Keratinocyte (primary cell): Measurements from ENCODE around the gene MYBPC2. TPM values are rescaled to one million over a fixed set of nuclear protein-coding genes. Genes with fewer than 3 reads are reported as not detected.

Experiments
- DNase-seq: peaks from one replicate; pipeline ENCODE4 v3.0.0-alpha.2; 2011; ENCODE audit warnings: low read depth, missing footprints, low spot score
- FAIRE-seq: peaks from 2 replicates; lab custom pipeline; 2011; peaks lifted over from hg19 to GRCh38; lab: Jason Lieb, UNC
- H2AFZ ChIP-seq: 2 replicates; pipeline ENCODE4 v1.6.0; 2012; ENCODE audit warnings: low read length, control low read depth, inconsistent platforms; ENCODE audit not compliant: control insufficient read depth
- H3K27ac ChIP-seq: 2 replicates; pipeline ENCODE4 v1.5.1; 2011; ENCODE audit warnings: low read length; ENCODE audit not compliant: control insufficient read depth, insufficient read depth
- H3K27me3 ChIP-seq: 3 replicates; pipeline ENCODE4 v1.6.0; 2011; ENCODE audit warnings: low read length; ENCODE audit not compliant: control insufficient read depth, insufficient read depth; ENCODE audit errors: extremely low read depth
- H3K36me3 ChIP-seq, 2 experiments: 2 replicates in 1 of 2; 3 replicates in 1 of 2; pipeline ENCODE4 v1.5.1; 2011; ENCODE audit warnings: low read length in 2 of 2, mild to moderate bottlenecking in 1 of 2; ENCODE audit not compliant: control insufficient read depth in 2 of 2, insufficient read depth in 2 of 2; ENCODE audit errors: extremely low read depth in 1 of 2
- H3K4me1 ChIP-seq: 3 replicates; pipeline ENCODE4 v1.5.1; 2011; ENCODE audit warnings: low read length; ENCODE audit not compliant: control insufficient read depth, insufficient read depth; ENCODE audit errors: extremely low read depth
- H3K4me2 ChIP-seq: 3 replicates; pipeline ENCODE4 v1.6.0; 2011; ENCODE audit warnings: low read depth, low read length; ENCODE audit not compliant: control insufficient read depth, insufficient read depth; ENCODE audit errors: extremely low read depth
- H3K4me3 ChIP-seq, 3 experiments: fragments of 200-600 bp in 1 of 3; sonication (generic) in 1 of 3; 2 replicates in 2 of 3; 3 replicates in 1 of 3; pipeline ENCODE4 v1.5.1; 2011 to 2016; ENCODE audit warnings: low read length in 3 of 3, mild to moderate bottlenecking in 3 of 3, control low read depth in 2 of 3, inconsistent platforms in 1 of 3, low read depth in 1 of 3, mixed read lengths in 1 of 3, mixed run types in 1 of 3, moderate library complexity in 1 of 3; ENCODE audit not compliant: control insufficient read depth in 2 of 3, insufficient read depth in 2 of 3; ENCODE audit errors: extremely low read depth in 1 of 3
- H3K79me2 ChIP-seq: 2 replicates; pipeline ENCODE4 v1.6.0; 2012; ENCODE audit warnings: low read length; ENCODE audit not compliant: control insufficient read depth, insufficient read depth
- H3K9ac ChIP-seq: 3 replicates; pipeline ENCODE4 v1.6.0; 2011; ENCODE audit warnings: low read length; ENCODE audit not compliant: control insufficient read depth, insufficient read depth; ENCODE audit errors: extremely low read depth
- H3K9me1 ChIP-seq: 3 replicates; pipeline ENCODE4 v1.6.0; 2011; ENCODE audit warnings: low read length; ENCODE audit not compliant: control insufficient read depth, insufficient read depth; ENCODE audit errors: extremely low read depth
- H3K9me3 ChIP-seq: 2 replicates; pipeline ENCODE4 v1.5.1; 2012; ENCODE audit warnings: low read depth, low read length; ENCODE audit not compliant: control insufficient read depth
- H4K20me1 ChIP-seq: 3 replicates; pipeline ENCODE4 v1.6.0; 2011; ENCODE audit warnings: low read length; ENCODE audit not compliant: control insufficient read depth, insufficient read depth; ENCODE audit errors: extremely low read depth
- EZH2 ChIP-seq: IDR thresholded peaks from one replicate; pipeline ENCODE4 v1.6.1; 2012; ENCODE audit warnings: inconsistent platforms, mild to moderate bottlenecking, low read length, moderate library complexity
- dilution Hi-C: fragments of 300-500 bp; cut with MboI; formaldehyde crosslinking; loops from one replicate; pipeline ENCODE4 v1.7.0; 2020; ENCODE audit warnings: low sequenced_read_pairs; ENCODE audit not compliant: extremely low pct_ligation_motif_present
- polyA plus RNA-seq, 5 experiments: library from polyadenylated mRNA; depleted of rRNA in 3 of 5; stranded (reverse) in 3 of 5; stranded (forward) in 1 of 5; unstranded in 1 of 5; fragments of >200 nt; gene quantifications; 1 replicate in 1 of 5; 2 replicates in 3 of 5; 3 replicates in 1 of 5; pipeline versions ENCODE4 v1.2.1 to v1.2.3, GENCODE V29; 2011 to 2012; ENCODE audit warnings: missing spikeins in 2 of 5, low read depth in 1 of 5, low replicate concordance in 1 of 5
- TF ChIP-seq, protein P1 (sequence below), 3 experiments: IDR thresholded peaks in 1 of 3; conservative IDR thresholded peaks in 1 of 3; optimal IDR thresholded peaks in 1 of 3; 2 replicates in 2 of 3; 3 replicates in 1 of 3; pipeline versions ENCODE3 to v1.5.1; 2011; ENCODE audit warnings: low read length in 3 of 3, mild to moderate bottlenecking in 3 of 3, moderate library complexity in 2 of 3, control low read depth in 1 of 3, inconsistent platforms in 1 of 3; ENCODE audit not compliant: insufficient read depth in 2 of 3; ENCODE audit errors: extremely low read depth in 1 of 3

MYBPC2 gene
- polyA plus RNA-seq, 1 donor (not counting 4 experiments of a cell fraction or from before 2014, with no cell fraction given) = not detected

DNA sequence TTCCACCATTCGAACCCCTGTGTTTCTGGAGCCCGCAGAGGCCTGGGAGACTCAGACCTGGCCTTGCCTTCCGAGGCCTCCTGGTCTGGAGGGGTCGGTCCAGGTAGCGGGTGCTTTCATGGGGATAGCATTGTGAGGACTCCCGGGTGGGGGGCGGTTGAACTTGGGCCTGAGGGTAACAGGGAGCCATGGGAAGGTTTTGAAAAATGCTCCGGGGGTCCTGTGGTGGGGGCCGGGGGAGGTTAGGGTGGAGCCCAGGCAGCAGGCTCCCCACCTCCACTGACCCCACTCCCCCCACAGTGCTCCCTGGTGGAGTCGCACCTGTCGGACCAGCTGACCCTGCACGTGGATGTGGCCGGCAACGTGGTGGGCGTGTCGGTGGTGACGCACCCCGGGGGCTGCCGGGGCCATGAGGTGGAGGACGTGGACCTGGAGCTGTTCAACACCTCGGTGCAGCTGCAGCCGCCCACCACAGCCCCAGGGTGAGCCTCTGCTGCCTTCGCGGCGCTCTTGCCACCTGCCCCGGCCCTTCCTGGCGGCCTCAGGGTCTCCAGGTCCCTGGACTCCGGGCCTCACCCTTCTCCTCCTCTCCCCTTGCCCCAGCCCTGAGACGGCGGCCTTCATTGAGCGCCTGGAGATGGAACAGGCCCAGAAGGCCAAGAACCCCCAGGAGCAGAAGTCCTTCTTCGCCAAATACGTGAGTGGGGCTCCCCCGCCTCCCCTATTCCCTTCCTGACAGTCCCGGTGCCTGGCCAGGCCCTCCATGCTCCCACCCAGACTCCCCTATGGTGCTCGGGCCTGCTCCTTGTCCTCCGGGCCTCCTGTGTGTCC lies 47.8 kb downstream of the MYBPC2 start:
- Histone ChIP-seq H3K4me3 (no peak overlapping the region), H3K9me3 (no peaks in the 10 kb centered on the region), H3K79me2 (peaks cover 19% of the 10 kb centered on the region), H3K9ac (no peak overlapping the region), H3K4me2 (no peak overlapping the region), H2AFZ (no peak overlapping the region), H3K27me3 (no peaks in the 10 kb centered on the region), H3K4me1 (peaks cover 6% of the 10 kb centered on the region), H3K27ac (no peak overlapping the region), H3K9me1 (peaks cover 2% of the 10 kb centered on the region), H3K36me3 (peaks cover 7 to 25% of the 10 kb centered on the region in 2 experiments), H4K20me1 (peaks cover 6% of the 10 kb centered on the region)
- TF ChIP-seq, protein P1, sequence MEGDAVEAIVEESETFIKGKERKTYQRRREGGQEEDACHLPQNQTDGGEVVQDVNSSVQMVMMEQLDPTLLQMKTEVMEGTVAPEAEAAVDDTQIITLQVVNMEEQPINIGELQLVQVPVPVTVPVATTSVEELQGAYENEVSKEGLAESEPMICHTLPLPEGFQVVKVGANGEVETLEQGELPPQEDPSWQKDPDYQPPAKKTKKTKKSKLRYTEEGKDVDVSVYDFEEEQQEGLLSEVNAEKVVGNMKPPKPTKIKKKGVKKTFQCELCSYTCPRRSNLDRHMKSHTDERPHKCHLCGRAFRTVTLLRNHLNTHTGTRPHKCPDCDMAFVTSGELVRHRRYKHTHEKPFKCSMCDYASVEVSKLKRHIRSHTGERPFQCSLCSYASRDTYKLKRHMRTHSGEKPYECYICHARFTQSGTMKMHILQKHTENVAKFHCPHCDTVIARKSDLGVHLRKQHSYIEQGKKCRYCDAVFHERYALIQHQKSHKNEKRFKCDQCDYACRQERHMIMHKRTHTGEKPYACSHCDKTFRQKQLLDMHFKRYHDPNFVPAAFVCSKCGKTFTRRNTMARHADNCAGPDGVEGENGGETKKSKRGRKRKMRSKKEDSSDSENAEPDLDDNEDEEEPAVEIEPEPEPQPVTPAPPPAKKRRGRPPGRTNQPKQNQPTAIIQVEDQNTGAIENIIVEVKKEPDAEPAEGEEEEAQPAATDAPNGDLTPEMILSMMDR (optimal IDR thresholded peaks at IDR 0.05 in 1 of 3, IDR thresholded peaks at IDR 0.05 in 1 of 3, conservative IDR thresholded peaks at IDR 0.05 in 1 of 3; ENCODE audit: extremely low read depth in 1 of 3, insufficient read depth in 2 of 3, low read length in 3 of 3) = no peak
- no peak for TF ChIP-seq EZH2
- FAIRE-seq = no peak
- dilution Hi-C loops = no loop called here
- no peak for DNase-seq

DNA sequence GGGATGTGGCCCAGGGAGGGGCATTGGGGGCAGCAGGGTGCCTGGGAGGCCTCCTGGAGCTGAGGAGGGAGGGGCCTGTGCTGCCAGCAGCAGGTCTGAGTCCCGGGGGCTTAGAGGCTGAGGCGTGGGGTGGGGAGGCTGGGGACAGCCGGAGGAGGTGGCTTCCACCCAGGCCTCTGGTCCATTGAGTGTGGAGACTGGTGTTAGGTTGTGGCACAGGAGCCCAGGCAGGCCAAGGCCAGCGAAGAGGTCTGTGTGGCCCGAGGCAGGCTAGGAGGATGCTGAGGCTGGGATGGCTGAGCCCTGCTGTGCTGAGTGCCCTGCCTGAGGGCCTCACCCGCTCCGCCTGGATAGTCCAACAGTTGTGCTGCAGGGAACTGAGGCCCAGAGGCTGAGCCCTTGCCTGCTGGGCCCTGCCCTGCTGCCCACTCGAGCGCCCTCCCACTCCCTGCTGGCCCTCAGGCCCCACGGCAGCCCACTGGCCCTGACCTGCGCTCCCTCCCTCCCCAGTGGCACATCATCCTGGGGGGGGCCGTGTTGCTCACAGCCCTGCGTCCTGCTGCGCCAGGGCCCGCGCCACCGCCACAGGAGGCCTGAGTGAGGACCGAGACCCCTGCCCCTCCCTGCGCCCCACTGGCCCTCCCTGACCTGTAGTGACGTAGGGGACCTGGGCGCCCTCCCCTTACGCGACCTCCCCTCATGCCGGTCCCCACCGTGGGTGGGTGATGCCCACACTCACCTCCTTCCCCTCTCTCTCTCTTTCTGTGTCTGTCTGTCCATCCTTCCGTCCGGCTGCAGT lies 48.9 kb downstream of the MYBPC2 start:
- dilution Hi-C loops = no loop called here
- peaks cover 7 to 25% of the 10 kb centered on the region in 2 experiments for H3K36me3 ChIP-seq
- no peak overlapping the region for H3K9ac ChIP-seq

More for the DNA sequence above, 48.9 kb downstream of the MYBPC2 start:
- FAIRE-seq (no peak), DNase-seq (no peak)
- Histone ChIP-seq H3K9me1 (peaks cover 2% of the 10 kb centered on the region), H2AFZ (no peak overlapping the region), H3K27ac (no peak overlapping the region), H3K9me3 (no peaks in the 10 kb centered on the region), H3K27me3 (no peaks in the 10 kb centered on the region), H4K20me1 (peaks cover 6% of the 10 kb centered on the region), H3K79me2 (peaks cover 19% of the 10 kb centered on the region), H3K4me1 (peaks cover 6% of the 10 kb centered on the region), H3K4me3 (no peak overlapping the region), H3K4me2 (no peak overlapping the region)
- TF ChIP-seq, protein P1 (optimal IDR thresholded peaks at IDR 0.05 in 1 of 3, IDR thresholded peaks at IDR 0.05 in 1 of 3, conservative IDR thresholded peaks at IDR 0.05 in 1 of 3; ENCODE audit: extremely low read depth in 1 of 3, insufficient read depth in 2 of 3, low read length in 3 of 3) = no peak
- TF ChIP-seq EZH2 = no peak
